NCI-H128 (cell line): ENCODE data around the gene FAM219B.
"Not testable (repeated sequence)": the region's sequence is repeated elsewhere in the genome, so short reads cannot be mapped to it uniquely, and the experiment has no call there.

Source experiments
- DNase-seq: peaks from one replicate; lab custom pipeline; 2025; ENCODE audit not compliant: unreplicated experiment; lab: John Stamatoyannopoulos, UW

Gene FAM219B

GRCh38 chr15:74906450-74907162 is at the start of gene FAM219B:
Gene FAM219B (minus strand): TSS chr15:74906851. CDS start chr15:74906800, 51 bp downstream.
- peak; percentile 51 for DNase-seq

- no peak for DNase-seq
Observed at GRCh38 chr15:74955796-74956647, 49.4 kb upstream of the FAM219B start.

GRCh38 chr15:74955017-74955416 is 48.4 kb upstream of the FAM219B start:
- DNase-seq: no peak

- DNase-seq: no peak
Observed at GRCh38 chr15:74954515-74954914, 47.9 kb upstream of the FAM219B start.

- DNase-seq: no peak
Observed at GRCh38 chr15:74951006-74951405, 44.4 kb upstream of the FAM219B start.

- peak; percentile 33 for DNase-seq
Observed at GRCh38 chr15:74950078-74950908, 43.6 kb upstream of the FAM219B start.

- peak; percentile 68 for DNase-seq
Observed at GRCh38 chr15:74937590-74938371, 31.1 kb upstream of the FAM219B start, which contains the start of gene COX5A. Gene COX5A (minus strand): TSS chr15:74938073. CDS start chr15:74938014, 59 bp downstream.

GRCh38 chr15:74937272-74937589 is 30.6 kb upstream of the FAM219B start:
- no peak for DNase-seq

GRCh38 chr15:74935193-74935592 is 28.5 kb upstream of the FAM219B start:
- DNase-seq: not testable (repeated sequence)

- DNase-seq: no peak
Observed at GRCh38 chr15:74933573-74933972, 26.9 kb upstream of the FAM219B start.

GRCh38 chr15:74928771-74929198 is 22.1 kb upstream of the FAM219B start:
- DNase-seq: no peak

- DNase-seq: no peak
Observed at GRCh38 chr15:74924525-74924924, 17.9 kb upstream of the FAM219B start.

GRCh38 chr15:74920456-74920855 is 13.8 kb upstream of the FAM219B start:
- no peak for DNase-seq

- DNase-seq: no peak
Observed at GRCh38 chr15:74917676-74918075, 11.0 kb upstream of the FAM219B start.

- DNase-seq: not testable (repeated sequence)
Observed at GRCh38 chr15:74913799-74914198, 7.1 kb upstream of the FAM219B start.

GRCh38 chr15:74913041-74913440 is 6.4 kb upstream of the FAM219B start:
- DNase-seq: no peak

- no peak for DNase-seq
Observed at GRCh38 chr15:74908635-74909034, 2.0 kb upstream of the FAM219B start.

GRCh38 chr15:74907163-74907870 is 666 bp upstream of the FAM219B start:
- DNase-seq: no peak

GRCh38 chr15:74906067-74906449 is 593 bp downstream of the FAM219B start:
- DNase-seq: no peak
